ENCODE measurements around the gene HMGN3. TPM values are rescaled to one million over a fixed set of nuclear protein-coding genes. Genes with fewer than 3 reads are reported as not detected.
A peak's percentile ranks its signal among the peaks of the same experiment; 100 is the strongest.

HMGN3 gene
- total and polyA plus RNA-seq, 2 of the 13 experiments (the other 11 are each of a cell fraction or from before 2014, with no cell fraction given): 67.9 to 145 TPM

DNA sequence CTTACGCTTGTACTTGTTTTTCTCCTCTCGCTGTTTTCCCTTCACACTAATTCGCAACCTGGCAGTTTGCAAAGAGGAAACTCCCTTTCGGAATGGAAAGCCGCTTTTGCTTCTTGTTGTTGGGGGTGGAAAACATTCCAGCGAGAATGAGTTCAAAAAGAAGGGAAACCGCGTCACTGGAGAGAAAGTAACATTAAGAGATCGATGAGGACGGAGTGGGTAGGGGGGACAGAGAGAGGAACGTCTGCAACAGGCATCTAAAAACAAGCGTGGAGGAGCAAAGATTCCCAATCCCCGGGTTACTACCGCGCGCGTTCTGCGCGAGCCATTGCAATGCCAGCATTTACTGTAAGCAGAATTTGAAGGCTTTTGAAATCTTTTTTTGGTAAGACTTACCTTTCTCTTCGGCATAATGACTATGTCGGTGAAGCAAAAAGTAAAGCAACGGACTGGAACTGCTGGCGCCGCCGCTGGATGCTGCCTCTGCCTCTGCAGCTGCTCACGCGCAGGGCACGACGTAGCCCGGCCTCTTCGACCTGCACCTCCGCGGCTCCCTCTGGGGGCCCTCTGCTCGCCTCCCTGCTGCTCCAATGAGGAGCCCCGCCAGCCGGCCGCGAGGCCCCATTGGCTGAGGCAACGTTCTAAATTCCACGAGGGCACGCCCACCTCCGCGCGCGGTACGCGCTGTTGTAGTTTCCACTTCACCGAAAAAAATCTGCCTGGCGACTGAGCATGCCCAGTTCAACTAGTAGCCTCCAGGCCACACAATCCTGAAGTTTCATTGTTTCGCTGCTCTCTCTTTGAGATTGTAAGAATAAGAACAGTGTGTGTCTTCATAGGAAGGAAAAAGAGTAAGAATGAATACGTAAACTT, at the start of gene HMGN3 (continued):
- no peak for TF ChIP-seq NONO (IDR thresholded peaks at IDR 0.05)
- peak; percentile 55 for TF ChIP-seq NONO (CRISPR knock-in tag; conservative IDR thresholded peaks at IDR 0.05)
- TF ChIP-seq, protein P1, sequence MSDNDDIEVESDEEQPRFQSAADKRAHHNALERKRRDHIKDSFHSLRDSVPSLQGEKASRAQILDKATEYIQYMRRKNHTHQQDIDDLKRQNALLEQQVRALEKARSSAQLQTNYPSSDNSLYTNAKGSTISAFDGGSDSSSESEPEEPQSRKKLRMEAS (IDR thresholded peaks at IDR 0.05): peak; percentile 93
- TF ChIP-seq, protein P2, sequence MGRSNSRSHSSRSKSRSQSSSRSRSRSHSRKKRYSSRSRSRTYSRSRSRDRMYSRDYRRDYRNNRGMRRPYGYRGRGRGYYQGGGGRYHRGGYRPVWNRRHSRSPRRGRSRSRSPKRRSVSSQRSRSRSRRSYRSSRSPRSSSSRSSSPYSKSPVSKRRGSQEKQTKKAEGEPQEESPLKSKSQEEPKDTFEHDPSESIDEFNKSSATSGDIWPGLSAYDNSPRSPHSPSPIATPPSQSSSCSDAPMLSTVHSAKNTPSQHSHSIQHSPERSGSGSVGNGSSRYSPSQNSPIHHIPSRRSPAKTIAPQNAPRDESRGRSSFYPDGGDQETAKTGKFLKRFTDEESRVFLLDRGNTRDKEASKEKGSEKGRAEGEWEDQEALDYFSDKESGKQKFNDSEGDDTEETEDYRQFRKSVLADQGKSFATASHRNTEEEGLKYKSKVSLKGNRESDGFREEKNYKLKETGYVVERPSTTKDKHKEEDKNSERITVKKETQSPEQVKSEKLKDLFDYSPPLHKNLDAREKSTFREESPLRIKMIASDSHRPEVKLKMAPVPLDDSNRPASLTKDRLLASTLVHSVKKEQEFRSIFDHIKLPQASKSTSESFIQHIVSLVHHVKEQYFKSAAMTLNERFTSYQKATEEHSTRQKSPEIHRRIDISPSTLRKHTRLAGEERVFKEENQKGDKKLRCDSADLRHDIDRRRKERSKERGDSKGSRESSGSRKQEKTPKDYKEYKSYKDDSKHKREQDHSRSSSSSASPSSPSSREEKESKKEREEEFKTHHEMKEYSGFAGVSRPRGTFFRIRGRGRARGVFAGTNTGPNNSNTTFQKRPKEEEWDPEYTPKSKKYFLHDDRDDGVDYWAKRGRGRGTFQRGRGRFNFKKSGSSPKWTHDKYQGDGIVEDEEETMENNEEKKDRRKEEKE (IDR thresholded peaks at IDR 0.05): no peak
- TF ChIP-seq, protein P3, sequence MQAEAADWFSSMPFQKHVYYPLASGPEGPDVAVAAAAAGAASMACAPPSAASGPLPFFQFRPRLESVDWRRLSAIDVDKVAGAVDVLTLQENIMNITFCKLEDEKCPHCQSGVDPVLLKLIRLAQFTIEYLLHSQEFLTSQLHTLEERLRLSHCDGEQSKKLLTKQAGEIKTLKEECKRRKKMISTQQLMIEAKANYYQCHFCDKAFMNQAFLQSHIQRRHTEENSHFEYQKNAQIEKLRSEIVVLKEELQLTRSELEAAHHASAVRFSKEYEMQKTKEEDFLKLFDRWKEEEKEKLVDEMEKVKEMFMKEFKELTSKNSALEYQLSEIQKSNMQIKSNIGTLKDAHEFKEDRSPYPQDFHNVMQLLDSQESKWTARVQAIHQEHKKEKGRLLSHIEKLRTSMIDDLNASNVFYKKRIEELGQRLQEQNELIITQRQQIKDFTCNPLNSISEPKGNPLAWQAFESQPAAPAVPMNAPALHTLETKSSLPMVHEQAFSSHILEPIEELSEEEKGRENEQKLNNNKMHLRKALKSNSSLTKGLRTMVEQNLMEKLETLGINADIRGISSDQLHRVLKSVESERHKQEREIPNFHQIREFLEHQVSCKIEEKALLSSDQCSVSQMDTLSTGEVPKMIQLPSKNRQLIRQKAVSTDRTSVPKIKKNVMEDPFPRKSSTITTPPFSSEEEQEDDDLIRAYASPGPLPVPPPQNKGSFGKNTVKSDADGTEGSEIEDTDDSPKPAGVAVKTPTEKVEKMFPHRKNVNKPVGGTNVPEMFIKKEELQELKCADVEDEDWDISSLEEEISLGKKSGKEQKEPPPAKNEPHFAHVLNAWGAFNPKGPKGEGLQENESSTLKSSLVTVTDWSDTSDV (CRISPR knock-in tag; IDR thresholded peaks at IDR 0.05): peak; percentile 64; the same call in 1 of the 2 replicates
- peak; percentile 87; the same call in 1 of the 2 replicates for TF ChIP-seq ZNF616 (CRISPR knock-in tag; IDR thresholded peaks at IDR 0.05; ENCODE audit: low read depth)
- TF ChIP-seq REXO4 (CRISPR knock-in tag; IDR thresholded peaks at IDR 0.05; ENCODE audit: borderline replicate concordance): 0 out of 2 replicates have a peak, but pooled peaks have one; percentile 52
- TF ChIP-seq SMAD3 (CRISPR knock-in tag; IDR thresholded peaks at IDR 0.05): no peak
- TF ChIP-seq PRMT3 (CRISPR knock-in tag; IDR thresholded peaks at IDR 0.05; ENCODE audit: borderline replicate concordance, low read depth): 0 out of 2 replicates have a peak, but pooled peaks have one; percentile 85
- TF ChIP-seq, protein P4, sequence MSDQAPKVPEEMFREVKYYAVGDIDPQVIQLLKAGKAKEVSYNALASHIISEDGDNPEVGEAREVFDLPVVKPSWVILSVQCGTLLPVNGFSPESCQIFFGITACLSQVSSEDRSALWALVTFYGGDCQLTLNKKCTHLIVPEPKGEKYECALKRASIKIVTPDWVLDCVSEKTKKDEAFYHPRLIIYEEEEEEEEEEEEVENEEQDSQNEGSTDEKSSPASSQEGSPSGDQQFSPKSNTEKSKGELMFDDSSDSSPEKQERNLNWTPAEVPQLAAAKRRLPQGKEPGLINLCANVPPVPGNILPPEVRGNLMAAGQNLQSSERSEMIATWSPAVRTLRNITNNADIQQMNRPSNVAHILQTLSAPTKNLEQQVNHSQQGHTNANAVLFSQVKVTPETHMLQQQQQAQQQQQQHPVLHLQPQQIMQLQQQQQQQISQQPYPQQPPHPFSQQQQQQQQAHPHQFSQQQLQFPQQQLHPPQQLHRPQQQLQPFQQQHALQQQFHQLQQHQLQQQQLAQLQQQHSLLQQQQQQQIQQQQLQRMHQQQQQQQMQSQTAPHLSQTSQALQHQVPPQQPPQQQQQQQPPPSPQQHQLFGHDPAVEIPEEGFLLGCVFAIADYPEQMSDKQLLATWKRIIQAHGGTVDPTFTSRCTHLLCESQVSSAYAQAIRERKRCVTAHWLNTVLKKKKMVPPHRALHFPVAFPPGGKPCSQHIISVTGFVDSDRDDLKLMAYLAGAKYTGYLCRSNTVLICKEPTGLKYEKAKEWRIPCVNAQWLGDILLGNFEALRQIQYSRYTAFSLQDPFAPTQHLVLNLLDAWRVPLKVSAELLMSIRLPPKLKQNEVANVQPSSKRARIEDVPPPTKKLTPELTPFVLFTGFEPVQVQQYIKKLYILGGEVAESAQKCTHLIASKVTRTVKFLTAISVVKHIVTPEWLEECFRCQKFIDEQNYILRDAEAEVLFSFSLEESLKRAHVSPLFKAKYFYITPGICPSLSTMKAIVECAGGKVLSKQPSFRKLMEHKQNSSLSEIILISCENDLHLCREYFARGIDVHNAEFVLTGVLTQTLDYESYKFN (CRISPR knock-in tag; conservative IDR thresholded peaks at IDR 0.05): 0 out of 2 replicates have a peak, but pooled peaks have one; percentile 22
- no peak for TF ChIP-seq SYNCRIP (IDR thresholded peaks at IDR 0.05; ENCODE audit: insufficient read depth, low read depth, low read length)
- TF ChIP-seq ZNF619 (CRISPR knock-in tag; IDR thresholded peaks at IDR 0.05): peak; percentile 76; the same call in 1 of the 2 replicates
- no peak for TF ChIP-seq SAFB2 (CRISPR knock-in tag; IDR thresholded peaks at IDR 0.05; ENCODE audit: borderline replicate concordance, low read depth)
- TF ChIP-seq, protein P5, sequence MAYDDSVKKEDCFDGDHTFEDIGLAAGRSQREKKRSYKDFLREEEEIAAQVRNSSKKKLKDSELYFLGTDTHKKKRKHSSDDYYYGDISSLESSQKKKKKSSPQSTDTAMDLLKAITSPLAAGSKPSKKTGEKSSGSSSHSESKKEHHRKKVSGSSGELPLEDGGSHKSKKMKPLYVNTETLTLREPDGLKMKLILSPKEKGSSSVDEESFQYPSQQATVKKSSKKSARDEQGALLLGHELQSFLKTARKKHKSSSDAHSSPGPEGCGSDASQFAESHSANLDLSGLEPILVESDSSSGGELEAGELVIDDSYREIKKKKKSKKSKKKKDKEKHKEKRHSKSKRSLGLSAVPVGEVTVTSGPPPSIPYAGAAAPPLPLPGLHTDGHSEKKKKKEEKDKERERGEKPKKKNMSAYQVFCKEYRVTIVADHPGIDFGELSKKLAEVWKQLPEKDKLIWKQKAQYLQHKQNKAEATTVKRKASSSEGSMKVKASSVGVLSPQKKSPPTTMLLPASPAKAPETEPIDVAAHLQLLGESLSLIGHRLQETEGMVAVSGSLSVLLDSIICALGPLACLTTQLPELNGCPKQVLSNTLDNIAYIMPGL (CRISPR knock-in tag; IDR thresholded peaks at IDR 0.05; ENCODE audit: borderline replicate concordance in 1 of 2, low read depth in 1 of 2): peak; percentile 70 to 78; a peak in 3 of 4 replicates
- TF ChIP-seq HES4 (CRISPR knock-in tag; IDR thresholded peaks at IDR 0.05; ENCODE audit: borderline replicate concordance): peak; percentile 89
- TF ChIP-seq BCL6 (CRISPR knock-in tag; IDR thresholded peaks at IDR 0.05): peak; percentile 40; the same call in 1 of the 2 replicates

Data from HepG2 (cell line).